GM03348 (cell line): Measurements from ENCODE around the gene OPN1MW3.
"Not testable (repeated sequence)": the region's sequence is repeated elsewhere in the genome, so short reads cannot be mapped to it uniquely, and the experiment has no call there.

Source experiments
- DNase-seq: peaks from one replicate; pipeline ENCODE4 v3.0.0; 2012; ENCODE audit warnings: low spot score

The OPN1MW3 gene

DNA sequence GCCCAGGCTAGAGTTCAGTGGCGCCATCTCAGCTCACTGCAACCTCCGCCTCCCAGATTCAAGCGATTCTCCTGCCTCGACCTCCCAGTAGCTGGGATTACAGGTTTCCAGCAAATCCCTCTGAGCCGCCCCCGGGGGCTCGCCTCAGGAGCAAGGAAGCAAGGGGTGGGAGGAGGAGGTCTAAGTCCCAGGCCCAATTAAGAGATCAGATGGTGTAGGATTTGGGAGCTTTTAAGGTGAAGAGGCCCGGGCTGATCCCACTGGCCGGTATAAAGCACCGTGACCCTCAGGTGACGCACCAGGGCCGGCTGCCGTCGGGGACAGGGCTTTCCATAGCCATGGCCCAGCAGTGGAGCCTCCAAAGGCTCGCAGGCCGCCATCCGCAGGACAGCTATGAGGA lies at the start of gene OPN1MW3:
OPN1MW3 (plus strand) TSS at position 301 of the 400 bp plus-strand sequence; CDS start at position 339, 38 bp downstream.
- DNase-seq = not testable (repeated sequence)

DNA sequence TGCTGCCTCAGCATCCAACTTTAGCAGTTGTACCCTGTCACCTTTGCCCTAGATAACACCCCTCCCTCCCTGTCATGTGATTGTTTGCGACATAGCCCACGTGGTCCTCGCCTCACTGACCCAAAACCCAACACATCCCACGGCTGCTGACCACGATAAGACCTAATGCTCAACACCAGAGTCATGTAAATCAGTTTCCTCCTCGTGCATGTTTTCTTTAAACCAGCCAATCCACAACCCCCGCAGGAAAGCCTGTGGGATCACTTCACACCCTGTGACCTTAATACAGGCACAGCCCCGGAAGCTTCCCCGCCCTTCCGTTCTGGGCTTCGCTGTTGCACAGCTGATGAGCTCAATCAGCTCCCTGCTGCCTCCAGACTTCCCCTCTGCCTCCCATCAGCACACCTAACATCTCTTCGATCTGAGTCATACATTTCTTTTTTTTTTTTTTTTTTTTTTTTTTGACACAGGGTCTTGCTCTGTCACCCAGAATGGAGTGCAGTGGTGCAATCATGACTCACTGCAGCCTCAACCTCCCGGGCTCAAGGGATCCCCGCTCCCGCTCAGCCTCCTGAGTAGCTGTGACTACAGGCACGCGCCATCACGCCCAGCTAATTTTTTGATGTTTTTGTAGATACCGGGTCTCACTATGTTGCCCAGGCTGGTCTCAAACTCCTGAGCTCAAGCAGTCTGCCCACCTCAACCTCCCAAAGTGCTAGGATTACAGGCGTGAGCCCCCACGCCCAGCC lies 47.5 kb upstream of the OPN1MW3 start:
- not testable (repeated sequence) for DNase-seq

DNA sequence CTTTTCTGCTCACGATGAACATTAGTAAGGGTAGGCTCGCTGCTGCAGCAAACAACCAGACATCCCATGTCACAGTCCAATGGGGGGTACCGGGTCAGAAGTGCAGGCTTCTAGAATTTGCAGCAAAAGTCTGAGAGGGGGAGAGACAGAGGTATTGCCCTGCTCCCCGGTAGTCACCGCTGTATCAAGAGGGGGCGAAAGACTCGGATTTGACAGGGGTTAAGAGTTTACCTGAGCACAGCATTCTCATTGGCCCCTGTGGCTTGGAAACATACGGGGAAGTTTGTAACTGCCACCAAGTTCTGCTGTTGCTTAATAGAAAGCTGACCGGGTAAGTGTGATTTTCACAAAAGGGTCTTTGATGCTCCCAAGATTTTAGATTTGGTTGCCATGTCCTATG lies 46.3 kb upstream of the OPN1MW3 start:
- not testable (repeated sequence) for DNase-seq

DNA sequence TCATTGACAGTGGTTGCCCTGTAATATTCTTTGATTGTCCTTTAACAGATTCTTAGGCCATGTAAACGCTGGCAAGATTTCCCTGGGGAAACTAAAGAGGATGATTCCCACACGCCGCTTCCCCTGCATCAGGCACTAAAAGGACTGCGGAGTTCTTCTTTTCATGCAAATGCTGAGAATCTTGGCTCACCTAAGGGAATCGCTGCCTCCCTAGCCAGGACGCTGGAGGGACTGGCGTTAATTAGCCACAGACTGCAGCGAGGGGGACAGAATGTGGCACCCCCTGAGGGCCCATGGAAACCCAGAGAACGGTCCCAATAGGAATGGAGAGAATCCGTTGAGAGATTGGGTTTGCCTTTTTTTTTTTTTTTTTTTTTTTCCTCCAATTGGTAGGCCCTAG lies 45.9 kb upstream of the OPN1MW3 start:
- not testable (repeated sequence) for DNase-seq

DNA sequence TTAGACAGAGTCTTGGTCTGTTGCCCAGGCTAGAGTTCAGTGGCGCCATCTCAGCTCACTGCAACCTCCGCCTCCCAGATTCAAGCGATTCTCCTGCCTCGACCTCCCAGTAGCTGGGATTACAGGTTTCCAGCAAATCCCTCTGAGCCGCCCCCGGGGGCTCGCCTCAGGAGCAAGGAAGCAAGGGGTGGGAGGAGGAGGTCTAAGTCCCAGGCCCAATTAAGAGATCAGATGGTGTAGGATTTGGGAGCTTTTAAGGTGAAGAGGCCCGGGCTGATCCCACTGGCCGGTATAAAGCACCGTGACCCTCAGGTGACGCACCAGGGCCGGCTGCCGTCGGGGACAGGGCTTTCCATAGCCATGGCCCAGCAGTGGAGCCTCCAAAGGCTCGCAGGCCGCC lies 37.9 kb upstream of the OPN1MW3 start, which contains the start of gene OPN1MW2:
OPN1MW2 (plus strand) TSS at position 301 of the 400 bp plus-strand sequence; CDS start at position 361, 60 bp downstream.
- DNase-seq = not testable (repeated sequence)

DNA sequence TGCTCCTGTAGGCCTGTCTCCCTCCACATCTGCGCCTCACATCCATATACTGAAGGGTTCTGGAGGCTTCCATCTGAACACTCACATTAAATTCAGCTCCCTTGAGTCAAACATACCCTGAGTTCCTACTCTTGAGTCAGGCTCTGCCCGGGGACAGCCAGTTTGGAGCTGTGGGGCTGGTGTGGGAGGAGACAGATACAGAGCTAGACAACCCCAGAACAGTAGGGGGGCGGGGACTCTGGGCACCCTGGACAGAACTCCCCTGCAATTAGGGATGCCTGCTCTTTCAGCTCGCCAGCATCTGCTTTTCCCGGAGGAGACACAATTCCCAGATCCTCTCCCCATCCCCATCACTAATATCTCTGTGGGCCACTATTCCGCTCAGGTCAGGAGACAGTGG lies 32.1 kb upstream of the OPN1MW3 start:
- not testable (repeated sequence) for DNase-seq

DNA sequence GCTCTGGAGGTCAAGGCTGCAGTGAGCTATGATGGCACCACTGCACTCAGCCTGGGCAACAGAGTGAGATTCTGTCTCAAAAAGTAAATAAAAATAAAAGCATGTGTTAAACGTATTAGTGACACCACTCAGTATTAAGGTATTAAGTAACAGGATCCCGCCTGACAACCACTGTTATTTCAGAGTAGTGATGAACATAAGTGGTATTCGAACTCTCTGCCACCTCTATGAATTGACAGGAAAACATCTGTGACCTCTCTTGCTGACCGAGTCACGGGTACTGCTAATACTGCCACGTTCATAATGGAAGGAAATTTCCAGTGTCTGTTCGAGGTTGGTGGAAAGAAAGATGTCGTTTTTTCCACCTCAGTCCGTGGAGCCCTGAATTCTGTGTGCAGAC lies 30.7 kb upstream of the OPN1MW3 start:
- not testable (repeated sequence) for DNase-seq

DNA sequence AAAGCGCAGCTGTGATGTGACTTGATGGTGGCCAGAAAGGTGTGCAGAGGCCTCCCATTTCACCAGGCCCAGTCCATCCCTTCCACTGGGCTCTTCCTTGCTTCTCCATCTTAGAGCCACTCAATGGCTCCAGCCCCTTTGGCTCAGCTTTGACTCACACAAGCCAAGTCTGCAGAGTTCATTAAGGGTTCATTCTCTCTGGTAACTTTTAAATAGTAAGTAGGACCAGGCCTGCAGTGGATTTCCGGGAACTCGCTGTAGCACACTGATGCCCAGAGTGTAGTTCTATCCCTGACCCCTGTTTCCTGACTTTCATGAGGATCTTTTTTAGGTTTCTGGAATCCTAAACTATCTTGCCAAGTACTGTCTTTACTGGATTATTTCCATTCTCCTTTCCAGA lies 25.9 kb upstream of the OPN1MW3 start:
- DNase-seq = not testable (repeated sequence)

DNA sequence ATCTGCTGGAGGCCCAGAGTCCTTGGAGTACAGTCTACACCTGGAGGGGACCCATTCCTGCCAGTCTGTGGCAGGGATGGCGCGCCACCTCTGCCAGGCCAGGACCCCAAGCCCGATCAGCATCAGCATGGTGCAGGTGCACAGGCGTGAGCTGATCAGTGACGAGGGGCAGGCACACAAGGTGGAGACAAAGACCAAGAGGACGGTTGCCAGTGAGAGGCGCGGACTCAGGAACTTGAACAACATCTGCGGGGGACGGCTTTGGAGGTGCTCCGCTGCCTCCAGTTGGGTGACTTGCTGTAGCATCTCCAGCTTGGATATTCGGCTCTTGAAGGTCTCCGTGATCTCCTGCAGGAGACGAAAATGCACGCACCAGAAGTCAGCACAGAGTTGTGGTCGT lies 23.8 kb upstream of the OPN1MW3 start:
- not testable (repeated sequence) for DNase-seq

DNA sequence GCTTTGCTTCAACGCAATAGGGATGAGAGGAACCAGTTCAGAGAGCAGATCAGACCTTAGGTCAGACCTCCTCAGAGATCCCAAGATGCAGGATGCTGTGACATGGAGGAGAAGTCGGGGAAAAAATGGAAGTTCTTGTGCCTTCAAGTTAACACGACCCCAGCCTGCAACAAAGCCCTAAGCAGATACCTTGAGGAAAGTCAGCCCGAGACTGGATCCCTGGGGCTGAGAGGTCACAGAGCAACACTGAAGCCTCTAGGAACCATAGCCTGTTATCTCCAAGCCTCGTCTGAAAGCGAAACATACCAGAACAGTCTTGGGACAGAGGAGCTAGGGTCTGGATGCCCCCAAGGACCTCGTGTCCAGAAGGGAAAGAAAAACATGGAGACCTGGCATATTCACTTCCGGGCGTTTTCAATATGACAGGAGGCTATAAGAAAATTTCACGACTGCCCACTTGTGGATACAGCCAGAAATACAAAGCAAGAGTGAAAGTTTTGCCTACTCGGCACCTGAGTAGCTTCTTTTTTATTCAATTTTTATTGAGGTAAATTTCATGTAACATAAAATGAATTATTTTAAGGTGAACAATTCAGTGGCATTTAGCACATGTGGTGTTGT lies 18.3 kb upstream of the OPN1MW3 start:
- not testable (repeated sequence) for DNase-seq

DNA sequence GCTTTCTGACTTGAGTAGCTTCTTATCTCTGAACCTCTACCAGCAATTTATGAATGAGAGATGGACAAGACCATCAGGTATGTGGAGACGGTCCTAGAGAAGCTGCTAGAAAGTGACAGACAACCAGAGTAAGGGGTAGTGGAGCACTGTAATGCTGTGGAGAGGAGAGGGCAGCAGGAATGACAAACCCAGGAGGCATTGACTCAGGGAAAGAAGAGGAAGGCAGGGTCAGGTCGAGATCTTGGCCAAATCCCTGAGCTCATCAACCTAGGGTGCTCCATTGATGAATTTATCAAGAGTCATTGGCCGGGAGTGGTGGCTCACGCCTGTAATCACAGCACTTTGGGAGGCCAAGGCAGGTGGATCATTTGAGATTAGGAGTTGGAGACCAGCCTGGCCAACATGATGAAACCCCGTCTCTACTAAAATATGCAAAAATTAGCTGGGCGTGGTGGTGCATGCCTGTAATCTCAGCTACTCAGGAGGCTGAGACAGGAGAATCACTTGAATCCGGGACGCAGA lies 17.3 kb upstream of the OPN1MW3 start:
- DNase-seq = not testable (repeated sequence)

DNA sequence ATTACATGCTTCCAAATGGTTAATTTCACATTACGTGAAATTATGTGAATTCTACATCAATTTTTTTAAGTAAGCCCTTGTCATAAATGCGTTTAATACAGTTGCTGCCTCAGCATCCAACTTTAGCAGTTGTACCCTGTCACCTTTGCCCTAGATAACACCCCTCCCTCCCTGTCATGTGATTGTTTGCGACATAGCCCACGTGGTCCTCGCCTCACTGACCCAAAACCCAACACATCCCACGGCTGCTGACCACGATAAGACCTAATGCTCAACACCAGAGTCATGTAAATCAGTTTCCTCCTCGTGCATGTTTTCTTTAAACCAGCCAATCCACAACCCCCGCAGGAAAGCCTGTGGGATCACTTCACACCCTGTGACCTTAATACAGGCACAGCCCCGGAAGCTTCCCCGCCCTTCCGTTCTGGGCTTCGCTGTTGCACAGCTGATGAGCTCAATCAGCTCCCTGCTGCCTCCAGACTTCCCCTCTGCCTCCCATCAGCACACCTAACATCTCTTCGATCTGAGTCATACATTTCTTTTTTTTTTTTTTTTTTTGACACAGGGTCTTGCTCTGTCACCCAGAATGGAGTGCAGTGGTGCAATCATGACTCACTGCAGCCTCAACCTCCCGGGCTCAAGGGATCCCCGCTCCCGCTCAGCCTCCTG lies 9.9 kb upstream of the OPN1MW3 start:
- DNase-seq = not testable (repeated sequence)

DNA sequence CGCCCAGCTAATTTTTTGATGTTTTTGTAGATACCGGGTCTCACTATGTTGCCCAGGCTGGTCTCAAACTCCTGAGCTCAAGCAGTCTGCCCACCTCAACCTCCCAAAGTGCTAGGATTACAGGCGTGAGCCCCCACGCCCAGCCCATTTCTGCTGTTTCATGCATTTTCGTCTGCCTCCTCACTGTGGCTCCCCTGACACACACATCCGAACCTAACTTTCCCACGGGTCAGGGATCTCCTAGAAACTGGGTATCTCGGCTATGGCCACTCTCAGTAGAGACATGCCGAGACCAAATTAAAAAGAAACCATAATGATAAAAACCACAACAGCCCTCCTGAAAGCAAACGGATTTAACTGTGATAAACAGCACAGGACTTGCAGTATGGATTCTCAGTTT lies 9.3 kb upstream of the OPN1MW3 start:
- not testable (repeated sequence) for DNase-seq

DNA sequence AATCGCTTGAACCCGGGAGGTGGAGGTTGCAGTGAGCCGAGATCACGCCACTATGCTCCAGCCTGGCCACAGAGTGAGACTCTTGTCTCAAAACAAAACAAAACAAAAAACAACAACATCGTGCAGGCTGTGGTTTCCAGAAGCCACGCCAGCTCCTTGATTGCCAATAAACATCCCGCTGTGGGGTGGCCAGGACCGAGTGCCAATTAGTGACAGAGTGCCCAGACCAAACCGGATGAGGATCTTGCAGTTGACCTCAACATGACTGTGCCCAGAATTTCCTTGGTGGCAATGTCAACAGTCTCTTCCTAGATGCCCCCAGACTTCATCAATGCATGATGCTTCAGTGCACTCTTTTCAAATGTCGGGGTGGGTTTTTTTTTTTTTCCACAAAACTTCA lies 1.3 kb downstream of the OPN1MW3 start:
- not testable (repeated sequence) for DNase-seq

DNA sequence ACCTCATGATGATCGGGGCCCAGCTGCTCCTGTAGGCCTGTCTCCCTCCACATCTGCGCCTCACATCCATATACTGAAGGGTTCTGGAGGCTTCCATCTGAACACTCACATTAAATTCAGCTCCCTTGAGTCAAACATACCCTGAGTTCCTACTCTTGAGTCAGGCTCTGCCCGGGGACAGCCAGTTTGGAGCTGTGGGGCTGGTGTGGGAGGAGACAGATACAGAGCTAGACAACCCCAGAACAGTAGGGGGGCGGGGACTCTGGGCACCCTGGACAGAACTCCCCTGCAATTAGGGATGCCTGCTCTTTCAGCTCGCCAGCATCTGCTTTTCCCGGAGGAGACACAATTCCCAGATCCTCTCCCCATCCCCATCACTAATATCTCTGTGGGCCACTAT lies 5.7 kb downstream of the OPN1MW3 start:
- DNase-seq = not testable (repeated sequence)

DNA sequence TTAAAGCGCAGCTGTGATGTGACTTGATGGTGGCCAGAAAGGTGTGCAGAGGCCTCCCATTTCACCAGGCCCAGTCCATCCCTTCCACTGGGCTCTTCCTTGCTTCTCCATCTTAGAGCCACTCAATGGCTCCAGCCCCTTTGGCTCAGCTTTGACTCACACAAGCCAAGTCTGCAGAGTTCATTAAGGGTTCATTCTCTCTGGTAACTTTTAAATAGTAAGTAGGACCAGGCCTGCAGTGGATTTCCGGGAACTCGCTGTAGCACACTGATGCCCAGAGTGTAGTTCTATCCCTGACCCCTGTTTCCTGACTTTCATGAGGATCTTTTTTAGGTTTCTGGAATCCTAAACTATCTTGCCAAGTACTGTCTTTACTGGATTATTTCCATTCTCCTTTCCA lies 11.9 kb downstream of the OPN1MW3 start:
- DNase-seq = not testable (repeated sequence)

DNA sequence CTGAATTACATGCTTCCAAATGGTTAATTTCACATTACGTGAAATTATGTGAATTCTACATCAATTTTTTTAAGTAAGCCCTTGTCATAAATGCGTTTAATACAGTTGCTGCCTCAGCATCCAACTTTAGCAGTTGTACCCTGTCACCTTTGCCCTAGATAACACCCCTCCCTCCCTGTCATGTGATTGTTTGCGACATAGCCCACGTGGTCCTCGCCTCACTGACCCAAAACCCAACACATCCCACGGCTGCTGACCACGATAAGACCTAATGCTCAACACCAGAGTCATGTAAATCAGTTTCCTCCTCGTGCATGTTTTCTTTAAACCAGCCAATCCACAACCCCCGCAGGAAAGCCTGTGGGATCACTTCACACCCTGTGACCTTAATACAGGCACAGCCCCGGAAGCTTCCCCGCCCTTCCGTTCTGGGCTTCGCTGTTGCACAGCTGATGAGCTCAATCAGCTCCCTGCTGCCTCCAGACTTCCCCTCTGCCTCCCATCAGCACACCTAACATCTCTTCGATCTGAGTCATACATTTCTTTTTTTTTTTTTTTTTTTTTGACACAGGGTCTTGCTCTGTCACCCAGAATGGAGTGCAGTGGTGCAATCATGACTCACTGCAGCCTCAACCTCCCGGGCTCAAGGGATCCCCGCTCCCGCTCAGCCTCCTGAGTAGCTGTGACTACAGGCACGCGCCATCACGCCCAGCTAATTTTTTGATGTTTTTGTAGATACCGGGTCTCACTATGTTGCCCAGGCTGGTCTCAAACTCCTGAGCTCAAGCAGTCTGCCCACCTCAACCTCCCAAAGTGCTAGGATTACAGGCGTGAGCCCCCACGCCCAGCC lies 27.3 kb downstream of the OPN1MW3 start:
- DNase-seq = not testable (repeated sequence)

DNA sequence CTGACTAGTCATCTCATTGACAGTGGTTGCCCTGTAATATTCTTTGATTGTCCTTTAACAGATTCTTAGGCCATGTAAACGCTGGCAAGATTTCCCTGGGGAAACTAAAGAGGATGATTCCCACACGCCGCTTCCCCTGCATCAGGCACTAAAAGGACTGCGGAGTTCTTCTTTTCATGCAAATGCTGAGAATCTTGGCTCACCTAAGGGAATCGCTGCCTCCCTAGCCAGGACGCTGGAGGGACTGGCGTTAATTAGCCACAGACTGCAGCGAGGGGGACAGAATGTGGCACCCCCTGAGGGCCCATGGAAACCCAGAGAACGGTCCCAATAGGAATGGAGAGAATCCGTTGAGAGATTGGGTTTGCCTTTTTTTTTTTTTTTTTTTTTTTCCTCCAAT lies 29.0 kb downstream of the OPN1MW3 start:
- DNase-seq = not testable (repeated sequence)

DNA sequence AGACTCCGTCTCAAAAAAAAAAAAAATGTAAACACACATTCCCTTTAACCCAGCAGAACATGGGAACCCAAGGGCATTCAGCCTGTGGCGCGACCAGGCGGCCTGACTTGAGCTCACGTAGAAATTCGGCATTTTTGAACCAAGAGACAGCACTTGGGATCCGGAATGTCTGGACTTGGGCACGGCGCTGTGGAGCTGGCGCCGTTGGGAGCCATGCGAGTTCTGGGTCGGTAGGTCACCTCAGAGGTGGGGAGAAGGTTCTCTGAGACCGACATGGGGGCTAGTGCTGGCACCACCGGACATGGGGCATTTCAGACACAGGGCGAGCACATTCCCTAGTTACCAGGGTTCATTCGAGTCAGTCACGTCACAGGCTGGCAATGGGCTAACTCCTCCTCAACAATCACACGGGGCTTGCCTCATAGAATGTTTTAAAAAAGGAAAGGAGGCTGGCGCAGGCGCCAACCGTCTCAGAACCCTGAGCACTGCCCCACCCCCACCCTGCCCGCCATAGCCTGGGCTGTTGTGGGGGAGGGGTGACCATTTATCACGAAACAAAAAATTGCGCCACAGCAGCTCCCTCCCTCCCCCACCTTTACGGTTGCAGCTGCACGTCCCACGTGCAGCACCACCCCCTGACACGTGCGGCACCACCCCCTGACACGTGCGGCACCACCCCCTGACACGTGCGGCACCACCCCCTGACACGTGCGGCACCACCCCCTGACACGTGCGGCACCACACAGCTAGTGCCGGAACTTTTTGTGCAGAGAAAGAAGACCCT lies 37.6 kb downstream of the OPN1MW3 start, which contains the start of gene TEX28:
TEX28 (minus strand) TSS at position 334 of the 784 bp plus-strand sequence. CDS start 3,007 bp downstream, outside the sequence.
- DNase-seq = no peak

DNA sequence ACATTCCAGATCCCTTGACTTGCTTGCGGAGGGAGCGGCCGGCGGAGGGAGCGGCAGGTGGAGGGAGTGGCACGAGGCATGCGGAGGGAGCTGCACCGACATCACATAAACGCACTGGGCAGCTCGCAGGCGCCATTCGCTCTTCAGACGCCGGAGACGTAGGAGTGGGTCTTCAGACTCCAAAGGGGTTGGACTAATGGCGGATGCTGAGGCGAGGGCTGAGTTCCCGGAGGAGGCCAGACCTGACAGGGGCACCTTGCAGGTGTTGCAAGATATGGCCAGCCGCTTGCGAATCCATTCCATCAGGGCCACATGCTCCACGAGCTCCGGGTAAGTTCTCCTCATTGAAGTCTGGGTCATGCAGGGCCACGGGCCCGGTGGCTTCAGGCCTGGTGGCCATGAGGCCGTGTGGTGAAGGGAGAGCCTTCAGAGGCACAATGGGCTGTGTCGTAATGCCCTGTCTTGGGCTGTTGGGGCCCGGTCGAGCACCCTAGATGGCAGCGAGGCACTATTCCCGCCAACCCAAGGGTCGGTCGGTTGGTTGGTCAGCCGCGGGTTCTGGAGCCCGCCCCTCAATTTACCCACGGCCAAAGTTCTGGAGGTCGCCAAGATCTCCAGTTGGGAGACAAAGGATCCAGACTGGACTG lies 38.4 kb downstream of the OPN1MW3 start, which contains the start of gene TKTL1:
TKTL1 (plus strand) TSS at position 132 of the 647 bp plus-strand sequence; CDS start at position 197, 65 bp downstream.
- DNase-seq = no peak
